22Rv1 (cell line): ENCODE measurements around the gene ZNF83.

Experiments
- H3K27ac ChIP-seq: fragments of 450-650 bp; 2 replicates; pipeline ENCODE4 v1.5.1; 2017
- ZFX ChIP-seq: fragments of 450-650 bp; IDR thresholded peaks from 2 replicates; pipeline ENCODE4 v1.6.1; 2017; ENCODE audit warnings: antibody characterized with exemption, borderline replicate concordance
- TF ChIP-seq, protein P1 (sequence below): fragments of 450-650 bp; IDR thresholded peaks from 2 replicates; pipeline ENCODE4 v1.5.1; 2017; ENCODE audit warnings: mild to moderate bottlenecking

ZNF83 gene

DNA sequence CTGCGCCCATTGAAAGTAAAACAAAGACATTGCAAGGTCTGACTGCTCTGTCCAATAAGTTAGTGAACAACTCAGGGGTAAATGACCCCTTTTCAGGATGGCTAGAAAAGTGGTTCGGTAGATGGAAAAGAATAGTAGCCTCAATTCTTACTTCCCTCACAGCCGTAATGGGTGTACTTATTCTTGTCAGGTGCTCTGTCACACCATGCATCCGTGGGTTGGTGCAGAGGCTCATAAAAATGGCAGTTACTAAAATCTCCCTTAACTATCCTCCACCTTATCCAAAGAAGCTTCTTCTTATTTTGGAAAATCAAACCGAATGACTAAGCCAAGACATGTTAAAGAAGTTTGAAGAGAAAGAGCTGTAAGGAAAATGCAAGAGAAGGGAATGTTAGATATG, 31.4 kb upstream of the ZNF83 start:
- TF ChIP-seq, protein P1, sequence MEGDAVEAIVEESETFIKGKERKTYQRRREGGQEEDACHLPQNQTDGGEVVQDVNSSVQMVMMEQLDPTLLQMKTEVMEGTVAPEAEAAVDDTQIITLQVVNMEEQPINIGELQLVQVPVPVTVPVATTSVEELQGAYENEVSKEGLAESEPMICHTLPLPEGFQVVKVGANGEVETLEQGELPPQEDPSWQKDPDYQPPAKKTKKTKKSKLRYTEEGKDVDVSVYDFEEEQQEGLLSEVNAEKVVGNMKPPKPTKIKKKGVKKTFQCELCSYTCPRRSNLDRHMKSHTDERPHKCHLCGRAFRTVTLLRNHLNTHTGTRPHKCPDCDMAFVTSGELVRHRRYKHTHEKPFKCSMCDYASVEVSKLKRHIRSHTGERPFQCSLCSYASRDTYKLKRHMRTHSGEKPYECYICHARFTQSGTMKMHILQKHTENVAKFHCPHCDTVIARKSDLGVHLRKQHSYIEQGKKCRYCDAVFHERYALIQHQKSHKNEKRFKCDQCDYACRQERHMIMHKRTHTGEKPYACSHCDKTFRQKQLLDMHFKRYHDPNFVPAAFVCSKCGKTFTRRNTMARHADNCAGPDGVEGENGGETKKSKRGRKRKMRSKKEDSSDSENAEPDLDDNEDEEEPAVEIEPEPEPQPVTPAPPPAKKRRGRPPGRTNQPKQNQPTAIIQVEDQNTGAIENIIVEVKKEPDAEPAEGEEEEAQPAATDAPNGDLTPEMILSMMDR: no peak
- TF ChIP-seq ZFX: no peak
- H3K27ac ChIP-seq: no peak overlapping the region

DNA sequence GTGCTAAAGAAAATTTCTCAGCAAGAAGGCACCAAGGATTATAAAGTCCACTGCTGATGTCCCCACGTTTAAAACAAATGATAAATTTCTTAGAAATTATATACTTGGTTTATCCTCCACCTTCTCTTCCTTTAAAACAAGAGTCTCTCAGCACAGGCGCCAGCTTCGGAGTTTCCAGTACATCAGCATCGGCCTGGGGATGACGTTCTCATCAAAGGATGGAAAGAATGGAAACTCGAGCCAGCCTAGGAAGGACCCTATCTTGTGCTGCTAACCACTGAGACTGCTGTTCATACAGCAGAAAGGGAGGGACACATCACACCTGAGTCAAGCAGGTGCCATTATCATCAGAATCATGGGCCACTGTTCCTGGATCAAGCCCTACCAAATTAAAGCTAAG, 29.8 kb upstream of the ZNF83 start:
- no peak overlapping the region for H3K27ac ChIP-seq

DNA sequence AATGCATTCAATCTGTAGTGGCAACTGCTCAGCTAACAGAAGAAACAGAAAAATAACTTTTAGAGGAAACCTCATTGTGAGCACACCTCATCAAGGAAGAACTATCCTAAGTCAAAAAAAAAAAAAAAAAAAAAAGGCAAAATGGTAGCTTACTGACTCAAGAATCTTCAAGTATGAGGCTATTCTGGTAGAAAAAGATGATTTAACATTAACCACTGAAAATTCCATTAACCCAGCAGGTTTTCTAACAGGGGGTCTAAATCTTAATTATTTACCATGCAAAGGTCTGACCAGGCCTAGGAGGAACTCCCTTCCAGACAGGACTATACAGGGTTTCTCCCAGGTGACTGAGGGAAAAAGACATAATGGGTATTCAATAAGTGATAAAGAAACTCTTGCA, 28.4 kb upstream of the ZNF83 start:
- TF ChIP-seq ZFX: no peak
- TF ChIP-seq, protein P1: no peak
- H3K27ac ChIP-seq: no peak overlapping the region

More for the DNA sequence above, 29.8 kb upstream of the ZNF83 start:
- TF ChIP-seq, protein P1: no peak
- no peak for TF ChIP-seq ZFX

DNA sequence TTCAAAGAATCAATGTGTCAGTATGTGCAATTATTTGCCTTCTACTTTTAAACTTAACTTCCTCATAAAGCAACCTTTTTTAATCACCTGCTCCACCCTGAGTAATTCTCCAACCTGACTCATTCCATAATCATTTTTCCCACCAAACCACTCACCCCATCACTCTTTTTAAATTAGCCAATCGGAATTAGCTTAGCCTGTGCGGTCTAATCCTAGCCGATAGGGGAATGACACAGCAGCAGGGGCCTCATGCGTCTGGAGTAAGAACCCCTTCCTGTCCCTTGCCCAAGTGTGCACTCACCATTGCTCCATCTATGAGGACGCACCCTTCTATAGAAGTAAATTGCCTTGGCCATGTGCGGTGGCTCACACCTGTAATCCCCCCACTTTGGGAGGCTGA, 27.4 kb upstream of the ZNF83 start:
- no peak overlapping the region for H3K27ac ChIP-seq
- TF ChIP-seq, protein P1: no peak
- no peak for TF ChIP-seq ZFX

DNA sequence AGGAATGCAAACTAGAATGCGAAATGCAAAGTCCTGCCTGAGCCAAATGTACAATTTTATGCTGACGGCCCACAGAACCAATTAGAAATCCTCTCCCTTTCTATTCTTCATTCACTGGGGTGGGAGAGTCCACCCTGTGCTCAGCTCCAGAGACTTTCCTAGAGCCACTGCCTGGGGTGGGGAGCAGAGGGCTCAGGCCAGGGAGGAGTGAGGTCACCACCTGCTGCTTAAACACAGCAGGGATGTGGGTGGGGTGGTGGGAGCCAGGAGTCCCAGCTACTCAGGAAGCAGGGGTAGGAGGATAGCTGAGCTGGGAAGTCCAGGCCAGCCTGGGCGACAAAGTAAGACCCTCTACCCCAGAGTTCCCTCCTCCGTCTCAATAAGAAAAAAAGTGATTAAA, 26.9 kb upstream of the ZNF83 start:
- TF ChIP-seq ZFX: no peak
- TF ChIP-seq, protein P1: no peak
- H3K27ac ChIP-seq: no peak overlapping the region

DNA sequence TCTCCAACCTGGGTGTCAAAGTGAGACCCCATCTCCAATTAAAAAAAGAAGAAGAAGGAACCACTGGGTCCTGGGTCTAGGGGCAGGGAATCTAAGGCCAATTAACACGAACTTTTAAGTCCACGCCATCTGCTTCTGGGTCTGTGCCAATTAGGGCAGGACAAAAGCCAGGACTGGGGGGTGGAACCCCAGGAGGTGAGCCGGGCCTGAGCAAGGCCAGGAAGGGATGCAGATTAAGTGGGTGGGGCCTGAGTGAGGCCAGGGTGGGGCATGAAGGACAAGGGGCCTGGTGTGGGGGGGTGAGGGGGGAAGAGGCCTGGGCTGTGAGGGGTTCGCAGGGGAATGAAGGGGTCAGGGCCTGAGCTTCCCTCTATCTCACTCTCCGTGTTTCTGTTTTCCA, 26.3 kb upstream of the ZNF83 start:
- no peak for TF ChIP-seq ZFX
- TF ChIP-seq, protein P1: no peak
- H3K27ac ChIP-seq: no peak overlapping the region

DNA sequence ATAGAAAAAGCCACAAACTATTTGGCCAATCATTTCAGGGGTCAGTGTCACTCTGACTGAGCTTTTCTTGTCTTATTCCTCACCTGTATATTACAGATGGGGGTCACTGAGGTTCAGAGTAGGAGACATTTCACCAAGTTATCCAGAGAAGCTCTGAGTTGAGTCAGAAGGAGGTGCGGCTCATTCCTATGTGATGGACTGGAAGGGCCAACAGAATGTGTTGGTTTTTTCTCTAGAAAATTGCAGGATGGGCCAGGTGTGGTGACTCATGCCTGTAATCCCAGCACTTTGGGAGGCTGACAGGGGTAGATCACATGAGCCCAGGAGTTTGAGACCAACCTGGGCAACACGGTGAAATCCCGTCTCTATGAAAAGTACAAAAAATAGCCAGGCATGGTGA, 24.5 kb upstream of the ZNF83 start:
- no peak overlapping the region for H3K27ac ChIP-seq
- TF ChIP-seq, protein P1: no peak
- no peak for TF ChIP-seq ZFX

DNA sequence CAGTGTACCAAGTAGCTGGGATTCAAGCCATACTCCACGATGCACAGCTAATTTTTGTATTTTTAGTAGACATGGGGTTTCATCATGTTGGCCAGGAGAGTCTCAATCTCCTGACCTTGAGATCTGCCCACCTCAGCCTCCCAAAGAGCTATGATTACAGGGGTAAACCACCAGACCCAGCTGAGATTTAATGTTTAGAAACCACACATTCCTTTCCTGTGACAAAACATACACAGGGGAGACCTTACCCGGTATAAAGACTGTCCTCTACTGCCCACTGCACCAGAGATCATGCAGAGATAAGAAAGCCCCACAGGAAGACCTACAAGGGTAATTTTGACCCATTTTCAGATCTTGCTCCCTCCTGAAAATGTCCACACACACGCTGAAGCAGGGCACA, 22.8 kb upstream of the ZNF83 start:
- TF ChIP-seq, protein P1: no peak
- TF ChIP-seq ZFX: no peak
- no peak overlapping the region for H3K27ac ChIP-seq
